ENCODE results near the gene CPEB4.

DNA sequence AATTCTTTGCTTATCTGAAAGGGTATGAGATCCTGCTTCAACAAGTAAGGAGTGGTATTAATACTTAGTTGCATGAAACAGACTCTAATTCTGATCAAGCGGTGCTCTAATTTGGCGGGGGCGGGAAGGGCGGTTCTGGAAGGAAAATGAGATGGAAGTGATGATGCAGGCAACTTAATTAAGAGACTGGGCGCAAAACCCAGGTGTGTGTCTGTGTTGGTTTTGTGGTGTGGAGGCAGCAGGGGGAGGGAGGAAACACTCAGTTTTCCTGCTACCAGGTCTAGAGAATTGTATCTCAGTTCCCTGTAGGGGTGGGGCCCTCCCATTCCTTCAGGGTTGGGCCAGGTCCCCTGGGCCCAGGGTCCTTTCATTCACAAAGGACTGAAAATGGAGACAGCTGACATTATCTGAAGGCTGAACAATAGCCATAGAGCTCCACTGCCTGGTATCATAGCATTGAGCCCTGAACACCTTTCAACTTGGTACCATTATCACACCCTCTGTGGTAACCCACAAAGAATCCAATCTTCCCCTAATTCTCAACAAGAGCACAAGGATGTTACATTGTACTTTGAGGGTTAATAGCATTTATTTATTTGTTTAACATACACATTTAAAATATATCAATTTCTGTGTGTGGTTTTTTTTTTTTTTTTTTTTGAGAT lies 83.7 kb downstream of the CPEB4 start:
- TF ChIP-seq SIN3A (conservative IDR thresholded peaks at IDR 0.05 in 1 of 2, IDR thresholded peaks at IDR 0.05 in 1 of 2; ENCODE audit: low read depth in 1 of 2, low read length in 2 of 2) (no peak), POLR2A (IDR thresholded peaks at IDR 0.05; ENCODE audit: control extremely low read depth in 1 of 2, low read depth in 2 of 2, low read length in 2 of 2) (no peak), TCF12 (IDR thresholded peaks at IDR 0.05; ENCODE audit: low read depth, low read length) (no peak), KDM1A (IDR thresholded peaks at IDR 0.05; ENCODE audit: borderline replicate concordance, low read length) (no peak), NRF1 (IDR thresholded peaks at IDR 0.05; ENCODE audit: low read depth, low read length) (no peak), CREB1 (IDR thresholded peaks at IDR 0.05) (no peak), EZH2 (IDR thresholded peaks at IDR 0.05; ENCODE audit: low read depth, low read length, severe bottlenecking) (no peak), ZNF274 (IDR thresholded peaks at IDR 0.05; ENCODE audit: borderline replicate concordance, extremely low read depth, low read length) (no peak), PHF8 (conservative IDR thresholded peaks at IDR 0.05; ENCODE audit: low read depth, low read length) (no peak), EP300 (IDR thresholded peaks at IDR 0.05; ENCODE audit: borderline replicate concordance in 1 of 2, low read depth in 2 of 2, low read length in 2 of 2) (no peak), TAF1 (IDR thresholded peaks at IDR 0.05; ENCODE audit: low read depth, low read length) (no peak), POLR2AphosphoS5 (IDR thresholded peaks at IDR 0.05; ENCODE audit: low read depth, low read length) (no peak)
- TF ChIP-seq, protein P1, sequence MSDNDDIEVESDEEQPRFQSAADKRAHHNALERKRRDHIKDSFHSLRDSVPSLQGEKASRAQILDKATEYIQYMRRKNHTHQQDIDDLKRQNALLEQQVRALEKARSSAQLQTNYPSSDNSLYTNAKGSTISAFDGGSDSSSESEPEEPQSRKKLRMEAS (IDR thresholded peaks at IDR 0.05) = no peak

Measured in H1 (cell line).